SK-N-SH (cell line): ENCODE data around the gene RAB7B. TPM values are rescaled to one million over a fixed set of nuclear protein-coding genes. Genes with fewer than 3 reads are reported as not detected.

Experiments used
- CTCF ChIA-PET: fragments of 300-600, 350-600 bp; formaldehyde crosslinking; extraction: SDS; loops from one replicate; lab custom pipeline; 2021; lab: Yijun Ruan, JAX
- POLR2A ChIA-PET: fragments of 350-600 bp; sonication (Branson Sonifier 250); formaldehyde crosslinking; extraction: SDS; loops from one replicate; lab custom pipeline; 2020; ENCODE audit warnings: antibody characterized with exemption, inconsistent platforms; lab: Yijun Ruan, JAX
- DNase-seq: peaks from one replicate; pipeline ENCODE4 v3.0.0; 2012
- H2AFZ ChIP-seq: fragments of 200-600 bp; sonication (generic); 2 replicates; pipeline ENCODE4 v1.8.1; 2016; ENCODE audit warnings: antibody characterized with exemption, mild to moderate bottlenecking, low read depth
- H3F3A ChIP-seq: fragments of 200-600 bp; sonication (generic); replicated peaks from 2 replicates; pipeline ENCODE3; 2016; ENCODE audit warnings: antibody characterized with exemption, mild to moderate bottlenecking; ENCODE audit not compliant: insufficient read depth
- H3K27ac ChIP-seq, 2 experiments: fragments of 200-500 bp in 1 of 2; fragments of 200-600 bp in 1 of 2; sonication (Bioruptor generic) in 1 of 2; sonication (generic), shearing (Covaris generic) in 1 of 2; 2 replicates each; pipeline versions ENCODE4 v1.5.1 to v1.6.1; 2014 to 2016; ENCODE audit warnings: low read depth in 2 of 2, inconsistent platforms in 1 of 2, low read length in 1 of 2, mild to moderate bottlenecking in 1 of 2, mixed read lengths in 1 of 2
- H3K27me3 ChIP-seq: fragments of 200-600 bp; sonication (generic), shearing (Covaris generic); 2 replicates; pipeline ENCODE4 v1.6.1; 2016; ENCODE audit warnings: mixed run types; ENCODE audit not compliant: insufficient read depth
- H3K36me3 ChIP-seq, 2 experiments: fragments of 200-500 bp in 1 of 2; fragments of 200-600 bp in 1 of 2; sonication (Bioruptor generic) in 1 of 2; sonication (generic) in 1 of 2; replicated peaks in 1 of 2; 2 replicates each; pipeline versions ENCODE3 to v1.5.1; 2014 to 2016; ENCODE audit warnings: low read length in 1 of 2, mild to moderate bottlenecking in 1 of 2; ENCODE audit not compliant: insufficient read depth in 2 of 2, control insufficient read depth in 1 of 2
- H3K4me1 ChIP-seq, 2 experiments: fragments of 200-500 bp in 1 of 2; fragments of 200-600 bp in 1 of 2; sonication (Bioruptor generic) in 1 of 2; sonication (generic), shearing (Covaris generic) in 1 of 2; 2 replicates each; pipeline versions ENCODE4 v1.5.1 to v1.6.1; 2014 to 2016; ENCODE audit warnings: low read depth in 1 of 2, low read length in 1 of 2, mixed run types in 1 of 2; ENCODE audit not compliant: insufficient read depth in 2 of 2, control insufficient read depth in 1 of 2
- H3K4me2 ChIP-seq: fragments of 200-600 bp; sonication (generic), shearing (Covaris generic); 2 replicates; pipeline ENCODE4 v1.6.1; 2017; ENCODE audit warnings: mixed run types
- H3K4me3 ChIP-seq, 2 experiments: fragments of 200-500 bp in 1 of 2; fragments of 200-600 bp in 1 of 2; sonication (Bioruptor generic) in 1 of 2; sonication (generic), shearing (Covaris generic) in 1 of 2; 2 replicates each; pipeline versions ENCODE4 v1.5.1 to v1.8.1; 2014 to 2016; ENCODE audit warnings: low read depth in 2 of 2, inconsistent platforms in 1 of 2, low read length in 1 of 2, mild to moderate bottlenecking in 1 of 2, mixed read lengths in 1 of 2, moderate library complexity in 1 of 2
- H3K79me2 ChIP-seq: fragments of 200-600 bp; sonication (generic); 2 replicates; pipeline ENCODE4 v1.8.1; 2017; ENCODE audit warnings: mild to moderate bottlenecking; ENCODE audit not compliant: insufficient read depth
- H3K9ac ChIP-seq: fragments of 200-600 bp; sonication (generic); 2 replicates; pipeline ENCODE4 v1.6.1; 2017; ENCODE audit warnings: mixed run types
- H3K9me2 ChIP-seq: fragments of 200-600 bp; sonication (generic); 2 replicates; pipeline ENCODE4 v1.6.1; 2017; ENCODE audit warnings: mixed run types
- H3K9me3 ChIP-seq: fragments of 200-600 bp; sonication (generic); 2 replicates; pipeline ENCODE4 v1.6.1; 2017; ENCODE audit warnings: mixed run types, mild to moderate bottlenecking, moderate library complexity
- H4K20me1 ChIP-seq: fragments of 200-600 bp; sonication (generic); 2 replicates; pipeline ENCODE4 v1.6.1; 2017; ENCODE audit warnings: mild to moderate bottlenecking, mixed run types; ENCODE audit not compliant: insufficient read depth
- GABPA ChIP-seq: IDR thresholded peaks from 2 replicates; pipeline ENCODE4 v1.4.0; 2012; ENCODE audit warnings: low read depth, mild to moderate bottlenecking
- NFIC ChIP-seq: IDR thresholded peaks from 2 replicates; pipeline ENCODE4 v1.4.0; 2012; ENCODE audit warnings: borderline replicate concordance
- NRF1 ChIP-seq: IDR thresholded peaks from 2 replicates; pipeline ENCODE4 v1.6.1; 2012; ENCODE audit warnings: low read depth, mild to moderate bottlenecking, low read length
- RAD21 ChIP-seq: IDR thresholded peaks from 2 replicates; pipeline ENCODE4 v1.6.1; 2012; ENCODE audit warnings: mild to moderate bottlenecking, low read length
- TCF12 ChIP-seq: IDR thresholded peaks from 2 replicates; pipeline ENCODE4 v1.4.0; 2012
- YY1 ChIP-seq: IDR thresholded peaks from 2 replicates; pipeline ENCODE4 v1.4.0; 2012; ENCODE audit warnings: low read depth, mild to moderate bottlenecking
- WGBS: methylation state at CpG from one replicate; pipeline ENCODE4 v1.1.6; 2017; ENCODE audit warnings: low lambda C conversion rate; 5-methylcytosine and 5-hydroxymethylcytosine counted together
- polyA plus RNA-seq, 3 experiments: library from polyadenylated mRNA; depleted of rRNA; stranded (reverse); fragments of >200 nt; gene quantifications; 2 replicates each; pipeline ENCODE4 v1.2.3, GENCODE V29; 2012
- TF ChIP-seq, protein P1 (sequence below): IDR thresholded peaks from 2 replicates; pipeline ENCODE4 v1.4.0; 2012; ENCODE audit warnings: low read depth
- TF ChIP-seq, protein P2 (sequence below): fragments of 150-350 bp; IDR thresholded peaks from 2 replicates; pipeline ENCODE4 v1.6.1; 2017; ENCODE audit warnings: antibody characterized with exemption, low read length, low read depth, borderline replicate concordance

The RAB7B gene
- polyA plus RNA-seq, 1 of the 3 experiments (the other 2 are of a cell fraction), result 0.15 TPM

GRCh38 chr1:205945069-205945468 is 58.1 kb downstream of the RAB7B start:
- H3K27ac ChIP-seq, result no peak overlapping the region
- TF ChIP-seq NRF1 (no peak), TCF12 (no peak)
- H3F3A ChIP-seq, result no peaks in the 10 kb centered on the region
- no peaks in the 10 kb centered on the region for H3K4me1 ChIP-seq
- H3K36me3 ChIP-seq, result no peaks in the 10 kb centered on the region
- ChIA-PET CTCF (interaction anchor here (3.3 to 22.3 kb wide), 2 partner anchors 26 to 33 kb away, joined by 20 to 197 read pairs; no protein-coding TSS in a partner anchor), POLR2A (no interaction called here)
- H2AFZ ChIP-seq, result no peak overlapping the region
- WGBS, result 32% methylated on average over 3 of the region's 3 CpGs
- no peak overlapping the region for H3K9ac ChIP-seq
- H3K4me3 ChIP-seq, result no peak overlapping the region
- no peaks in the 10 kb centered on the region for H3K9me3 ChIP-seq
- peaks cover 19% of the 10 kb centered on the region; the same call in 1 of the 2 replicates for H3K27me3 ChIP-seq
- DNase-seq, result no peak
- no peaks in the 10 kb centered on the region for H3K9me2 ChIP-seq
- H4K20me1 ChIP-seq, result no peaks in the 10 kb centered on the region
- no peak overlapping the region for H3K4me2 ChIP-seq
- no peaks in the 10 kb centered on the region for H3K79me2 ChIP-seq

- CTCF ChIA-PET, result interaction anchor here (1.2 to 22.3 kb wide), 3 partner anchors 26 to 40 kb away, joined by 3 to 197 read pairs (median 20); no protein-coding TSS in a partner anchor
- no peaks in the 10 kb centered on the region for H4K20me1 ChIP-seq
- no peaks in the 10 kb centered on the region for H3K36me3 ChIP-seq
- POLR2A ChIA-PET, result no interaction called here
- H3K4me1 ChIP-seq, result no peaks in the 10 kb centered on the region; a peak in 1 of 4 replicates
- no peaks in the 10 kb centered on the region for H3F3A ChIP-seq
- WGBS, result 17% methylated on average over 4 of the region's 4 CpGs
- H3K9ac ChIP-seq, result no peak overlapping the region
- no peaks in the 10 kb centered on the region for H3K9me2 ChIP-seq
- no peak overlapping the region for H3K4me3 ChIP-seq
- no peaks in the 10 kb centered on the region for H3K9me3 ChIP-seq
- no peak overlapping the region for H3K27ac ChIP-seq
- DNase-seq, result no peak
- H3K27me3 ChIP-seq, result peaks cover 19% of the 10 kb centered on the region; the same call in 1 of the 2 replicates
- no peak overlapping the region for H3K4me2 ChIP-seq
- no peak overlapping the region for H2AFZ ChIP-seq
- no peak for TF ChIP-seq RAD21
- no peak for TF ChIP-seq NFIC
- no peak for TF ChIP-seq YY1
- TF ChIP-seq, protein P1, sequence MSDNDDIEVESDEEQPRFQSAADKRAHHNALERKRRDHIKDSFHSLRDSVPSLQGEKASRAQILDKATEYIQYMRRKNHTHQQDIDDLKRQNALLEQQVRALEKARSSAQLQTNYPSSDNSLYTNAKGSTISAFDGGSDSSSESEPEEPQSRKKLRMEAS, result no peak
- H3K79me2 ChIP-seq, result no peaks in the 10 kb centered on the region
Observed at GRCh38 chr1:205944525-205944924, 58.7 kb downstream of the RAB7B start.

- Histone ChIP-seq H3K4me2 (no peak within 1 kb of the TSS), H4K20me1 (no peaks in the 10 kb centered on the region), H3K27me3 (peaks cover 19% of the 10 kb centered on the region; the same call in 1 of the 2 replicates), H3K4me3 (no peak within 1 kb of the TSS), H3K9me2 (no peaks in the 10 kb centered on the region), H2AFZ (no peak within 1 kb of the TSS), H3K4me1 (no peaks in the 10 kb centered on the region; a peak in 1 of 4 replicates), H3K9ac (no peak within 1 kb of the TSS), H3K27ac (no peak within 1 kb of the TSS), H3F3A (no peaks in the 10 kb centered on the region), H3K79me2 (no peaks in the 10 kb centered on the region), H3K36me3 (no peaks in the 10 kb centered on the region), H3K9me3 (no peaks in the 10 kb centered on the region)
- ChIA-PET CTCF (interaction anchor here (1.2 to 22.3 kb wide), 4 partner anchors 24 to 151 kb away, joined by 3 to 197 read pairs (median 14); no protein-coding TSS in a partner anchor), POLR2A (no interaction called here)
- no peak for TF ChIP-seq GABPA
- TF ChIP-seq, protein P2, sequence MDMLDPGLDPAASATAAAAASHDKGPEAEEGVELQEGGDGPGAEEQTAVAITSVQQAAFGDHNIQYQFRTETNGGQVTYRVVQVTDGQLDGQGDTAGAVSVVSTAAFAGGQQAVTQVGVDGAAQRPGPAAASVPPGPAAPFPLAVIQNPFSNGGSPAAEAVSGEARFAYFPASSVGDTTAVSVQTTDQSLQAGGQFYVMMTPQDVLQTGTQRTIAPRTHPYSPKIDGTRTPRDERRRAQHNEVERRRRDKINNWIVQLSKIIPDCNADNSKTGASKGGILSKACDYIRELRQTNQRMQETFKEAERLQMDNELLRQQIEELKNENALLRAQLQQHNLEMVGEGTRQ, result no peak
- no peak for DNase-seq
- WGBS, result 55% methylated on average over 7 of the region's 7 CpGs
Observed at GRCh38 chr1:205943245-205943644, 60.0 kb downstream of the RAB7B start, which contains the start of gene SLC26A9. Gene SLC26A9 (minus strand): TSS chr1:205943456. CDS start chr1:205935820, 7,636 bp downstream.
